ENCODE measurements around the gene DLG2.
A peak's percentile ranks its signal among the peaks of the same experiment; 100 is the strongest.
"Not testable (repeated sequence)": the region's sequence is repeated elsewhere in the genome, so short reads cannot be mapped to it uniquely, and the experiment has no call there.

Gene DLG2

DNA sequence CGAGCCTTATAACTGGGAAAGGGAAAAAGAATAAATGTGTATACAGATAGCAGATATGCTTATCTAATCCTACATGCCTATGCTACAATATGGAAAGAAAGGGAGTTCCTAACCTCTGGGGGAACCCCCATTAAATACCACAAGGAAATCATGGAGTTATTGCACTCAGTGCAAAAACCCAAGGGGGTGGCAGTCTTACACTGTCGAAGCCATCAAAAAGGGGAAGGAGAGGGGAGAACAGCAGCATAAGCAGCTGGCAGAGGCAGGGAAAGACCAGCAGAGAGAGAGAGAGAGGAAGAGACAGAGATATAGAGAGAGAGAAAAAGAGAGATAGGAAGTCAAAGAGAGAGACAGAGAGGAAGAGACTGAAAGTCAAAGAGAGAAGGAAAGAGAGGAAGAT, 15.5 kb downstream of the DLG2 start:
- not testable (repeated sequence) for H3K27me3 ChIP-seq (ENCODE audit: insufficient read depth, poor library complexity, severe bottlenecking); H3K4me3 ChIP-seq (replicated peaks; ENCODE audit: insufficient read depth, low read length); H3K27ac ChIP-seq (replicated peaks)
- DNase-seq (ENCODE audit: low read depth in 1 of 2, low spot score in 1 of 2): peak in 1 of 2 experiments; percentile 60
- TF ChIP-seq SPI1 (IDR thresholded peaks at IDR 0.05; ENCODE audit: borderline replicate concordance, low read depth): peak; percentile 53; the same call in 1 of the 2 replicates

DNA sequence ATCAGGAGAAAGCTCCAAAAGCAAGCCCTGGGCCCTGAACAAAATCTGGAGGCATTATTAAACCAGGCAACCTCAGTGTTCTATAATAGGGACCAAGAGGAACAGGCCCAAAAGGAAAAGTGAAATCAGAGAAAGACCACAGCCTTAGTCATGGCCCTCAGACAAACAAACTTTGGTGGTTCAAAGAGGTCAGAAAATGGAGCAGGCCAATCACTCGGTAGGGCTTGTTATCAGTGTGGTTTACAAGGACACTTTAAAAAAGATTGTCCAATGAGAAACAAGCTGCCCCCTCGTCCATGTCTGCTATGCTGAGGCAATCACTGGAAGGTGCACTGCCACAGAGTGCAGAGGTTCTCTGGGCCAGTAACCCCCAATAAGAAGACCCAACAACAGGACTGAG, 17.9 kb downstream of the DLG2 start:
- DNase-seq (ENCODE audit: low read depth in 1 of 2, low spot score in 1 of 2): not testable (repeated sequence)

DNA sequence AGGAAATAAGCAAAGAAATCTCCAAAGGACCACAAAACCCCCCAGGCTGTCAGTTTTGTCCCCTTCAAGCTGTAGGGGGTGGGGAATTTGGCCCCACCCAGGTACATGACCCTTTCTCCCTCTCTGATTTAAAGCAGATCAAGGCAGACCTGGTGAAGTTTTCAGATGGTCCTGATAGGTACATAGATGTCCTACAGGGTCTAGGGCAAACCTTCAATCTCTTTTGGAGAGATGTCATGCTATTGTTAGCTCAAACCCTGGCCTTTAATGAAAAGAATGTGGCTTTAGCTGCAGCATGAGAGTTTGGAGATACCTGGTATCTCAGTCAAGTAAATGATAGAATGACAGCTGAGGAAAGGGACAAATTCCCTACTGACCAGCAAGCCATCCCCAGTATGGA, 18.5 kb downstream of the DLG2 start:
- H3K4me3 ChIP-seq (replicated peaks; ENCODE audit: insufficient read depth, low read length); DNase-seq (ENCODE audit: low read depth in 1 of 2, low spot score in 1 of 2); H3K27ac ChIP-seq (replicated peaks); H3K27me3 ChIP-seq (ENCODE audit: insufficient read depth, poor library complexity, severe bottlenecking): not testable (repeated sequence)

More for the DNA sequence above, 17.9 kb downstream of the DLG2 start:
- H3K4me3 ChIP-seq (replicated peaks; ENCODE audit: insufficient read depth, low read length); H3K27me3 ChIP-seq (ENCODE audit: insufficient read depth, poor library complexity, severe bottlenecking); H3K27ac ChIP-seq (replicated peaks): not testable (repeated sequence)

DNA sequence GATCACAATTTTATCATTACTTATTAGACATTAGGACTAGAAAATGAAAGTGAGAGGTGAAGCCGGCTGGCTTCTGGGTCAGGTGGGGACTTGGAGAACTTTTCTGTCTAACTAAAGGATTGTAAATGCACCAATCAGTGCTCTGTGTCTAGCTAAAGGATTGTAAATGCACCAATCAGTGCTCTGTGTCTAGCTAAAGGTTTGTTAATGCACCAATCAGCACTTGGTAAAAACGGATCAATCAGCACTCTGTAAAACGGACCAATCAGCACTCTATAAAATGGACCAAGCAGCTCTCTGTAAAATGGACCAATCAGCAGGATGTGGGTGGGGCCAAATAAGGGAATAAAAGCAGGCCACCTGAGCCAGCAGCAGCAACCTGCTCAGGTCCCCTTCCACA, 20.9 kb downstream of the DLG2 start:
- not testable (repeated sequence) for H3K4me3 ChIP-seq (replicated peaks; ENCODE audit: insufficient read depth, low read length); H3K27me3 ChIP-seq (ENCODE audit: insufficient read depth, poor library complexity, severe bottlenecking); H3K27ac ChIP-seq (replicated peaks); DNase-seq (ENCODE audit: low read depth in 1 of 2, low spot score in 1 of 2)

DNA sequence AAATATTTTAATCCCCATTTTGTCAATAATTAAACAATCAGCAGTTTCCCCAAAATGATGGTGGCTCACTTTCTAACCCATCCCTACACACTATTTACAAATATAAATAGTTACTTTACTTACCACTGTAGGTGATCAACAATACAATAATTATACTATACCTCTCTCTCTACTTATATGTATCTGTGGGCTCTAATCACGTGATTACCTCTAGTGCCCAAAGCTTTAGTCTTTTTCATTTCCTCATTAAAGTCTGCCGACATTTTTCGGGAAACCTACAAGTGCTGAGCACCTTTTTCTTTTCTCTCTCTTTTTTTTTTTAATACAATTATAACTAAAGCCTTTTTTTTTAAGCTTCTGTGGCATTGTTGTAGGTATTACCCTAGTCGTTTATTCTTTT, 23.9 kb downstream of the DLG2 start:
- no peak for DNase-seq (ENCODE audit: low read depth in 1 of 2, low spot score in 1 of 2)
- H3K27me3 ChIP-seq (ENCODE audit: insufficient read depth, poor library complexity, severe bottlenecking): no peaks in the 10 kb centered on the region
- H3K4me3 ChIP-seq (replicated peaks; ENCODE audit: insufficient read depth, low read length): no peak overlapping the region

DNA sequence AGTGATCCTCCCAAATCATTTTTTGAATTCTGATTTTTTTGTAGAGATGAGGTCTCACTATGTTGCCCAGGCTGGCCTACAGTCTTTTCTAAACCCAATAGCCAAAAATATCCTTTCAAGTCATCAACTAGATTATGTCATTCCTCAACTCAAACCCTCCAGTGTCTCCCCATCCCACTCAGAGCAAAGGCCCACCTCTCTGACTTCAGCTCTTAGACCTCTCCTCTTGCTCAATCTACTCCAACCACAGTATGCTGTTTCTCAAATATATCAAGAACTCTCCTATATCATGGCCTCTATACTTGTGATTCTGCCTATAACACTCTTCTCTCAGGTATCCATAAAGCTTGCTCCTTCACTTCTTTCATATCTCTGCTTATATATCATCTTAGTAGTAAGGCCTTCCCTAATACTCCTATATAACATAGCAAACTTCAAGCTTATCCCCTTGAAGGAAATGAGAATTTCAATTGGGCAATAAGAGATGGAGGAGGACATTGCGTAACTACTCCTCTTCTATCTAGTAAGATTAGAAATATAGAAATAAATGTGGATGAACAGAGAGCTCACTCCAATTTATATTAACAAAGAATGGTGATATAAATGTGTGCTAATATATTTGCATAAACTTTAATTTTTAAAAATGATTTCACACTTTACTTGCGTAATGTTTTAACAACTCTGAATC, 24.5 kb downstream of the DLG2 start:
- Histone ChIP-seq H3K27me3 (ENCODE audit: insufficient read depth, poor library complexity, severe bottlenecking) (no peaks in the 10 kb centered on the region), H3K27ac (replicated peaks) (no peak overlapping the region), H3K4me3 (replicated peaks; ENCODE audit: insufficient read depth, low read length) (no peak overlapping the region)
- DNase-seq (ENCODE audit: low read depth in 1 of 2, low spot score in 1 of 2): peak in 1 of 2 experiments; percentile 37
- TF ChIP-seq SPI1 (IDR thresholded peaks at IDR 0.05; ENCODE audit: borderline replicate concordance, low read depth) (no peak), GABPA (IDR thresholded peaks at IDR 0.05; ENCODE audit: low read depth) (no peak), POLR2AphosphoS5 (IDR thresholded peaks at IDR 0.05; ENCODE audit: low read depth) (no peak)
- TF ChIP-seq, protein P1, sequence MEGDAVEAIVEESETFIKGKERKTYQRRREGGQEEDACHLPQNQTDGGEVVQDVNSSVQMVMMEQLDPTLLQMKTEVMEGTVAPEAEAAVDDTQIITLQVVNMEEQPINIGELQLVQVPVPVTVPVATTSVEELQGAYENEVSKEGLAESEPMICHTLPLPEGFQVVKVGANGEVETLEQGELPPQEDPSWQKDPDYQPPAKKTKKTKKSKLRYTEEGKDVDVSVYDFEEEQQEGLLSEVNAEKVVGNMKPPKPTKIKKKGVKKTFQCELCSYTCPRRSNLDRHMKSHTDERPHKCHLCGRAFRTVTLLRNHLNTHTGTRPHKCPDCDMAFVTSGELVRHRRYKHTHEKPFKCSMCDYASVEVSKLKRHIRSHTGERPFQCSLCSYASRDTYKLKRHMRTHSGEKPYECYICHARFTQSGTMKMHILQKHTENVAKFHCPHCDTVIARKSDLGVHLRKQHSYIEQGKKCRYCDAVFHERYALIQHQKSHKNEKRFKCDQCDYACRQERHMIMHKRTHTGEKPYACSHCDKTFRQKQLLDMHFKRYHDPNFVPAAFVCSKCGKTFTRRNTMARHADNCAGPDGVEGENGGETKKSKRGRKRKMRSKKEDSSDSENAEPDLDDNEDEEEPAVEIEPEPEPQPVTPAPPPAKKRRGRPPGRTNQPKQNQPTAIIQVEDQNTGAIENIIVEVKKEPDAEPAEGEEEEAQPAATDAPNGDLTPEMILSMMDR (IDR thresholded peaks at IDR 0.05; ENCODE audit: insufficient read depth, low read length): no peak
- TF ChIP-seq, protein P2, sequence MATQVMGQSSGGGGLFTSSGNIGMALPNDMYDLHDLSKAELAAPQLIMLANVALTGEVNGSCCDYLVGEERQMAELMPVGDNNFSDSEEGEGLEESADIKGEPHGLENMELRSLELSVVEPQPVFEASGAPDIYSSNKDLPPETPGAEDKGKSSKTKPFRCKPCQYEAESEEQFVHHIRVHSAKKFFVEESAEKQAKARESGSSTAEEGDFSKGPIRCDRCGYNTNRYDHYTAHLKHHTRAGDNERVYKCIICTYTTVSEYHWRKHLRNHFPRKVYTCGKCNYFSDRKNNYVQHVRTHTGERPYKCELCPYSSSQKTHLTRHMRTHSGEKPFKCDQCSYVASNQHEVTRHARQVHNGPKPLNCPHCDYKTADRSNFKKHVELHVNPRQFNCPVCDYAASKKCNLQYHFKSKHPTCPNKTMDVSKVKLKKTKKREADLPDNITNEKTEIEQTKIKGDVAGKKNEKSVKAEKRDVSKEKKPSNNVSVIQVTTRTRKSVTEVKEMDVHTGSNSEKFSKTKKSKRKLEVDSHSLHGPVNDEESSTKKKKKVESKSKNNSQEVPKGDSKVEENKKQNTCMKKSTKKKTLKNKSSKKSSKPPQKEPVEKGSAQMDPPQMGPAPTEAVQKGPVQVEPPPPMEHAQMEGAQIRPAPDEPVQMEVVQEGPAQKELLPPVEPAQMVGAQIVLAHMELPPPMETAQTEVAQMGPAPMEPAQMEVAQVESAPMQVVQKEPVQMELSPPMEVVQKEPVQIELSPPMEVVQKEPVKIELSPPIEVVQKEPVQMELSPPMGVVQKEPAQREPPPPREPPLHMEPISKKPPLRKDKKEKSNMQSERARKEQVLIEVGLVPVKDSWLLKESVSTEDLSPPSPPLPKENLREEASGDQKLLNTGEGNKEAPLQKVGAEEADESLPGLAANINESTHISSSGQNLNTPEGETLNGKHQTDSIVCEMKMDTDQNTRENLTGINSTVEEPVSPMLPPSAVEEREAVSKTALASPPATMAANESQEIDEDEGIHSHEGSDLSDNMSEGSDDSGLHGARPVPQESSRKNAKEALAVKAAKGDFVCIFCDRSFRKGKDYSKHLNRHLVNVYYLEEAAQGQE (IDR thresholded peaks at IDR 0.05; ENCODE audit: insufficient replicate concordance, low read depth): no peak

More for the DNA sequence above, 23.9 kb downstream of the DLG2 start:
- no peak overlapping the region for H3K27ac ChIP-seq (replicated peaks)
- TF ChIP-seq POLR2AphosphoS5 (IDR thresholded peaks at IDR 0.05; ENCODE audit: low read depth): no peak
- TF ChIP-seq SPI1 (IDR thresholded peaks at IDR 0.05; ENCODE audit: borderline replicate concordance, low read depth): no peak

DNA sequence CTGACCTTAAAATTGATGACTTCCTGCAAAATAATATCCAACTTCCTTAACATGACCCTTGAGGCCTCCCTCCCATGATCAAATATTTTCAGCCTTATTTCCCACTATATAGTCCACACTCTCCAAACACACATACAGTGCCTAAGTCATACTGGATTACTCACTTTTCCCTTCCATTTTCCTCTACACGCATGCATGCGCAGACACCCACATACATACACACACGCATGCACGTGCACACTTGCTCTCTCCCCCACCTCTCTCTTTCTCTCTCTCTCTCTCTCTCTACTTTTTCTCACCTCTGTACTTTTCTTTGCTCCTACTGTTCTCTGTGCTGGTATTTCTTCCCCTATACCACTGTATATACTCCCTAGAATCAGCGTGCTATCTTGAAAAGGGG, 28.1 kb downstream of the DLG2 start:
- TF ChIP-seq SPI1 (IDR thresholded peaks at IDR 0.05; ENCODE audit: borderline replicate concordance, low read depth): no peak
- TF ChIP-seq, protein P2 (IDR thresholded peaks at IDR 0.05; ENCODE audit: insufficient replicate concordance, low read depth): no peak

More for the DNA sequence above, 28.1 kb downstream of the DLG2 start:
- Histone ChIP-seq H3K27ac (replicated peaks) (no peak overlapping the region), H3K4me3 (replicated peaks; ENCODE audit: insufficient read depth, low read length) (no peak overlapping the region), H3K27me3 (ENCODE audit: insufficient read depth, poor library complexity, severe bottlenecking) (no peaks in the 10 kb centered on the region)
- DNase-seq (ENCODE audit: low read depth in 1 of 2, low spot score in 1 of 2): no peak
